Mucosa of gallbladder (tissue), 1 donor: ENCODE data around the gene TMEM19. TPM values are rescaled to one million over a fixed set of nuclear protein-coding genes. Genes with fewer than 3 reads are reported as not detected.

Source experiments
- total RNA-seq: library from RNA; stranded (reverse); gene quantifications from one replicate; pipeline ENCODE4 v1.2.1, GENCODE V29; 2021
- donor health status: DM: no; HTN: no; CAD: no.

Gene TMEM19
- total RNA-seq, 1 donor from 2014 or later: 46.0 TPM

Other genes starting within 250 kb of the TMEM19 start
- not detected for gene LGR5, start 246.3 kb upstream of the TMEM19 start, total RNA-seq
- gene ZFC3H1, start 22.2 kb upstream of the TMEM19 start, total RNA-seq: 36.4 TPM
- gene THAP2, start 21.8 kb upstream of the TMEM19 start, total RNA-seq: 5.0 TPM
- gene RAB21, start 68.8 kb downstream of the TMEM19 start, total RNA-seq: 72.1 TPM
- 39.6 TPM for gene TBC1D15, start 153.7 kb downstream of the TMEM19 start, total RNA-seq